Endothelial cell of umbilical vein (primary cell): Measurements from ENCODE around the gene CUL3. TPM values are rescaled to one million over a fixed set of nuclear protein-coding genes. Genes with fewer than 3 reads are reported as not detected.

Source experiments
- BruUV-seq: library from RNA; stranded (reverse); fragments of 400-500 nt; replicated peaks from 2 replicates; lab custom pipeline; 2021; lab: Mats Ljungman, UMichigan
- CTCF ChIA-PET: fragments of 300-600, 350-600 bp; sonication (Branson Sonifier 250); formaldehyde crosslinking; loops from one replicate; lab custom pipeline; 2021; ENCODE audit warnings: antibody characterized with exemption, inconsistent platforms; lab: Charles Lee
- POLR2A ChIA-PET: fragments of 300-600, 350-600 bp; sonication (Branson Sonifier 250); formaldehyde crosslinking; loops from one replicate; lab custom pipeline; 2021; ENCODE audit warnings: antibody characterized with exemption, inconsistent platforms; lab: Charles Lee
- DNase-seq: peaks from one replicate; pipeline ENCODE4 v3.0.0-alpha.2; 2011; ENCODE audit warnings: low read depth, low spot score
- FAIRE-seq: peaks from 2 replicates; lab custom pipeline; 2011; peaks lifted over from hg19 to GRCh38; lab: Jason Lieb, UNC
- H2AFZ ChIP-seq: 2 replicates; pipeline ENCODE4 v1.6.0; 2012; ENCODE audit warnings: low read depth, low read length, control low read depth, inconsistent platforms
- H3K27ac ChIP-seq: 2 replicates; pipeline ENCODE4 v1.5.1; 2011; ENCODE audit warnings: low read depth, mild to moderate bottlenecking, control low read depth, low read length, moderate library complexity; ENCODE audit not compliant: insufficient read depth
- H3K27me3 ChIP-seq, 2 experiments: 2 replicates each; pipeline versions ENCODE4 v1.6.0 to v1.6.1; 2011; ENCODE audit warnings: low read length in 2 of 2, mixed read lengths in 1 of 2; ENCODE audit not compliant: control insufficient read depth in 2 of 2, insufficient read depth in 2 of 2
- H3K36me3 ChIP-seq, 2 experiments: 2 replicates in 1 of 2; 3 replicates in 1 of 2; pipeline ENCODE4 v1.5.1; 2011; ENCODE audit warnings: low read length in 2 of 2, mild to moderate bottlenecking in 1 of 2, moderate library complexity in 1 of 2; ENCODE audit not compliant: control insufficient read depth in 2 of 2, insufficient read depth in 2 of 2; ENCODE audit errors: extremely low read depth in 1 of 2
- H3K4me1 ChIP-seq: 3 replicates; pipeline ENCODE4 v1.5.1; 2011; ENCODE audit warnings: mild to moderate bottlenecking, low read length; ENCODE audit not compliant: control insufficient read depth, insufficient read depth; ENCODE audit errors: extremely low read depth
- H3K4me2 ChIP-seq: 2 replicates; pipeline ENCODE4 v1.6.1; 2011; ENCODE audit warnings: low read length, control low read depth, mixed read lengths; ENCODE audit not compliant: insufficient read depth
- H3K4me3 ChIP-seq, 3 experiments: fragments of 200-600 bp in 1 of 3; sonication (generic), shearing (Covaris generic) in 1 of 3; replicated peaks in 1 of 3; 2 replicates each; pipeline ENCODE4 v1.5.1; 2011 to 2016; ENCODE audit warnings: control low read depth in 3 of 3, low read length in 3 of 3, mild to moderate bottlenecking in 2 of 3, inconsistent platforms in 1 of 3, low read depth in 1 of 3, moderate library complexity in 1 of 3; ENCODE audit not compliant: insufficient read depth in 1 of 3
- H3K79me2 ChIP-seq: 2 replicates; pipeline ENCODE4 v1.6.0; 2012; ENCODE audit warnings: low read length, inconsistent platforms; ENCODE audit not compliant: control insufficient read depth, insufficient read depth
- H3K9ac ChIP-seq: replicated peaks from 2 replicates; pipeline ENCODE3; 2011; ENCODE audit warnings: low read length, control low read depth; ENCODE audit not compliant: insufficient read depth; ENCODE audit errors: extremely low read depth
- H3K9me1 ChIP-seq: replicated peaks from 3 replicates; pipeline ENCODE4 v1.6.0; 2011; ENCODE audit warnings: mild to moderate bottlenecking, low read length; ENCODE audit not compliant: control insufficient read depth, insufficient read depth; ENCODE audit errors: extremely low read depth
- H3K9me3 ChIP-seq: replicated peaks from 2 replicates; pipeline ENCODE4 v1.5.1; 2012; ENCODE audit warnings: low read length, inconsistent platforms; ENCODE audit not compliant: control insufficient read depth, insufficient read depth
- H4K20me1 ChIP-seq: replicated peaks from 2 replicates; pipeline ENCODE3; 2011; ENCODE audit warnings: mild to moderate bottlenecking, low read length; ENCODE audit not compliant: control insufficient read depth, insufficient read depth; ENCODE audit errors: extremely low read depth
- EZH2 ChIP-seq: IDR thresholded peaks from 2 replicates; pipeline ENCODE4 v1.6.1; 2012; ENCODE audit warnings: borderline replicate concordance, low read depth, mild to moderate bottlenecking, moderate library complexity, low read length, inconsistent platforms; ENCODE audit not compliant: severe bottlenecking
- JUN ChIP-seq: IDR thresholded peaks from 2 replicates; pipeline ENCODE4 v1.6.1; 2011; ENCODE audit warnings: borderline replicate concordance, low read depth; ENCODE audit not compliant: insufficient read length, insufficient read depth
- POLR2A ChIP-seq: IDR thresholded peaks from 2 replicates; pipeline ENCODE4 v1.6.1; 2012; ENCODE audit warnings: low read depth, mild to moderate bottlenecking, control low read depth, low read length
- dilution Hi-C: fragments of 300-500 bp; cut with MboI; formaldehyde crosslinking; loops from one replicate; pipeline ENCODE4 v1.15.0; 2019; ENCODE audit warnings: low sequenced_read_pairs; ENCODE audit not compliant: extremely low pct_ligation_motif_present
- intact Hi-C: fragments of 100-400 bp; cut with micrococcal nuclease; formaldehyde crosslinking; loops from one replicate; pipeline ENCODE4 v1.10.0; 2022
- polyA plus RNA-seq, 4 experiments: library from polyadenylated mRNA; depleted of rRNA in 3 of 4; stranded (reverse) in 3 of 4; unstranded in 1 of 4; fragments of >200 nt; gene quantifications; 2 replicates each; pipeline versions ENCODE4 v1.2.1 to v1.2.3, GENCODE V29; 2011 to 2012; ENCODE audit warnings: missing spikeins in 1 of 4
- total RNA-seq: library from RNA; stranded (reverse); gene quantifications from 2 replicates; pipeline ENCODE4 v1.2.3, GENCODE V29; 2021
- TF ChIP-seq, protein P1 (sequence below), 2 donors: IDR thresholded peaks; 1 replicate in 1 of 2; 2 replicates in 1 of 2; pipeline ENCODE4 v1.5.1; 2011; ENCODE audit warnings: low read length in 2 of 2, mild to moderate bottlenecking in 2 of 2, moderate library complexity in 2 of 2, control low read depth in 1 of 2, inconsistent platforms in 1 of 2, low read depth in 1 of 2; ENCODE audit not compliant: insufficient read depth in 1 of 2; ENCODE audit errors: extremely low read depth in 1 of 2

The CUL3 gene
- total and polyA plus RNA-seq, 2 donors (not counting 3 experiments of a cell fraction or from before 2014, with no cell fraction given): 22.7 to 82.3 TPM

DNA sequence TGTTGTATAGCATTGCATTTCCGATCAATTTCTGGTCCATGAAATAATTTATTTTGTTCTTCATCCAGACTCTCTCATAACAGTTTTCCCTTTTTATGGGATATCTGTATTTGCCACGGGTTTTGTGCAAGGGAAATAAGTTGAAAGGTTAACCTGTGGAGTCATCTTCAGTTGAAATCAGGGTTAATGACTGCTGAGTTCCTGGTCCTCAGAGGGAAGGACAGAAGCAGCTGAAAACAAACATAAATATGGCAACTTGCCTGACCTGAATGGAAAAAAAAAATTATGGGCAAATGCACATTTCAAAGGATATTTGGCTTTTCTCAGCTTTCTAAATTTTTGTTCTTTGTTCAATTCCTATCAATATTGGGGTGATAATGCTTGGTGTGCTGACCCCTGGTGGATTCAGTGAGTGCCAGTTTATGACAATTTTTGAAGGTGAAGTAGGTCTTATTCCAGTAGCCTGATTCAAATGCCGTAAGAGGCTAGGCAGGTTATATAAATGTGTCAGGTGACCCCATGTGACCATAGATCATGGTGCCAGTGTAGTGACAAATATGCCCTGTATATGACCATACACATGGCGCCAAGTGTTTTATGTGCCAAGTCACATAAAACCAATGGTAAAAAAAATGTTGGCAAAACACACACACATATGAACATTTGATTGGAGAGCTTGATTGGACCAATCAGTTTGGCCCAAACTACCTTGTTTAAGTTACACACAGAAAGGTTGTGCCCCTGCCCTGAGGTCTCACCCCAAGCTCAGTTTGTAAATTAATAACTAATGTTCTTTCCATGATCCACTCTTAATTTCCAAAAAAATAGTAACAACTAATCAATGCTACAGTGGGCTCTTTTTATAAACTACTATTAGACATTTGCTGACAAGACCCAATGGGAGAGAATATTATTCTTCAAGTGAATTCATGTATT lies 135.7 kb downstream of the CUL3 start:
- DNase-seq (peak; percentile 85), FAIRE-seq (no peak)
- no peak overlapping the region for H3K4me3 ChIP-seq
- no peaks in the 10 kb centered on the region for H3K9me1 ChIP-seq
- BruUV-seq: no TSS peak
- dilution Hi-C loops: no loop called here
- H3K4me2 ChIP-seq: no peak overlapping the region
- H3K79me2 ChIP-seq: no peaks in the 10 kb centered on the region
- H3K4me1 ChIP-seq: peaks cover 8% of the 10 kb centered on the region
- H4K20me1 ChIP-seq: no peaks in the 10 kb centered on the region
- no peaks in the 10 kb centered on the region for H3K9me3 ChIP-seq
- POLR2A ChIA-PET: interaction anchor here (1.3 to 1.4 kb wide), 3 partner anchors 42 to 53 kb away, joined by 3 read pairs; partner anchors contain the start of gene FAM124B
- CTCF ChIA-PET: interaction anchor here (0.6 to 5.2 kb wide), 35 partner anchors 8 to 479 kb away, joined by 3 to 84 read pairs (median 6); partner anchors contain the start of gene FAM124B
- H3K27ac ChIP-seq: no peak overlapping the region
- peak overlapping the region; percentile 62 for H2AFZ ChIP-seq
- TF ChIP-seq JUN (no peak), POLR2A (no peak), EZH2 (no peak)
- TF ChIP-seq, protein P1, sequence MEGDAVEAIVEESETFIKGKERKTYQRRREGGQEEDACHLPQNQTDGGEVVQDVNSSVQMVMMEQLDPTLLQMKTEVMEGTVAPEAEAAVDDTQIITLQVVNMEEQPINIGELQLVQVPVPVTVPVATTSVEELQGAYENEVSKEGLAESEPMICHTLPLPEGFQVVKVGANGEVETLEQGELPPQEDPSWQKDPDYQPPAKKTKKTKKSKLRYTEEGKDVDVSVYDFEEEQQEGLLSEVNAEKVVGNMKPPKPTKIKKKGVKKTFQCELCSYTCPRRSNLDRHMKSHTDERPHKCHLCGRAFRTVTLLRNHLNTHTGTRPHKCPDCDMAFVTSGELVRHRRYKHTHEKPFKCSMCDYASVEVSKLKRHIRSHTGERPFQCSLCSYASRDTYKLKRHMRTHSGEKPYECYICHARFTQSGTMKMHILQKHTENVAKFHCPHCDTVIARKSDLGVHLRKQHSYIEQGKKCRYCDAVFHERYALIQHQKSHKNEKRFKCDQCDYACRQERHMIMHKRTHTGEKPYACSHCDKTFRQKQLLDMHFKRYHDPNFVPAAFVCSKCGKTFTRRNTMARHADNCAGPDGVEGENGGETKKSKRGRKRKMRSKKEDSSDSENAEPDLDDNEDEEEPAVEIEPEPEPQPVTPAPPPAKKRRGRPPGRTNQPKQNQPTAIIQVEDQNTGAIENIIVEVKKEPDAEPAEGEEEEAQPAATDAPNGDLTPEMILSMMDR (IDR thresholded peaks at IDR 0.05; ENCODE audit: extremely low read depth in 1 of 2, insufficient read depth in 1 of 2, low read depth in 1 of 2, low read length in 2 of 2): peak; percentile 52 to 59
- H3K27me3 ChIP-seq: no peaks in the 10 kb centered on the region
- intact Hi-C loops: loop anchor here (1.0 to 2.0 kb wide), 6 partner anchors 42 to 479 kb away; no protein-coding TSS in a partner anchor
- H3K36me3 ChIP-seq: no peaks in the 10 kb centered on the region
- peak overlapping the region; percentile 9 for H3K9ac ChIP-seq
